GM12801 (cell line): Measurements from ENCODE around the gene UNC45A.

Experiments used
- CTCF ChIP-seq: IDR thresholded peaks from one replicate; pipeline ENCODE4 v1.5.1; 2011; ENCODE audit warnings: control low read depth; ENCODE audit not compliant: insufficient read length; ENCODE audit errors: extremely low read depth

UNC45A gene

GRCh38 chr15:90982135-90982534 is 47.0 kb downstream of the UNC45A start:
- no peak for TF ChIP-seq CTCF

- TF ChIP-seq CTCF: no peak
Measured at GRCh38 chr15:90986790-90987507, 51.9 kb downstream of the UNC45A start.

GRCh38 chr15:90987561-90988141 is 52.6 kb downstream of the UNC45A start:
- TF ChIP-seq CTCF: no peak

- TF ChIP-seq CTCF: no peak
Measured at GRCh38 chr15:90988296-90988695, 53.2 kb downstream of the UNC45A start.

GRCh38 chr15:90989040-90989768 is 54.1 kb downstream of the UNC45A start:
- no peak for TF ChIP-seq CTCF

GRCh38 chr15:90990446-90990845 is 55.4 kb downstream of the UNC45A start:
- no peak for TF ChIP-seq CTCF

GRCh38 chr15:90991587-90992285 is 56.7 kb downstream of the UNC45A start:
- no peak for TF ChIP-seq CTCF
